Measurements from ENCODE around the gene RBM38.

RBM38 gene

GRCh38 chr20:57437672-57438330, 46.6 kb downstream of the RBM38 start:
- DNase-seq (ENCODE audit: low spot score) = no peak

- no peak for DNase-seq (ENCODE audit: low spot score)
Observed at GRCh38 chr20:57438552-57438951, 47.4 kb downstream of the RBM38 start.

DNA sequence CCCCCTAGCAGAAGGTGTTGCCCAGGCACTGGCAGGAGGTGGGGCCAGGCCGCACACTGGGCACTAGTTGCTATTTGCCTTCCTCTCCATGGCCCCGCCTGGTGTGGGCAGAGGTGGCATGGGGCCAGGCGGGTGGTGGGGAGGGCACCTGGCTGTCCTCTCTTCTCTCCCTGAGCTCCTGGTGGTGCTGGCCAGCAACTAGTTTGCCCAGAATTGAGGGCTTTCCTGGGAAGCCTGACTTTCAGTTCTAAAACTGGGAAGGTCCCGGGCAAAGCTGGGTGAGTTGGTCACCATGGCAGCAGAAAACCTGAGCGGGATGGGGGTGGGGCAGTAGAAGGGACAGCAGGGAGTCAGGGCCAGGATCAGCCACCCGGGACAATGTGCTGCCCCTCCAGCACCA, 48.2 kb downstream of the RBM38 start:
- no peak for DNase-seq (ENCODE audit: low spot score)

DNA sequence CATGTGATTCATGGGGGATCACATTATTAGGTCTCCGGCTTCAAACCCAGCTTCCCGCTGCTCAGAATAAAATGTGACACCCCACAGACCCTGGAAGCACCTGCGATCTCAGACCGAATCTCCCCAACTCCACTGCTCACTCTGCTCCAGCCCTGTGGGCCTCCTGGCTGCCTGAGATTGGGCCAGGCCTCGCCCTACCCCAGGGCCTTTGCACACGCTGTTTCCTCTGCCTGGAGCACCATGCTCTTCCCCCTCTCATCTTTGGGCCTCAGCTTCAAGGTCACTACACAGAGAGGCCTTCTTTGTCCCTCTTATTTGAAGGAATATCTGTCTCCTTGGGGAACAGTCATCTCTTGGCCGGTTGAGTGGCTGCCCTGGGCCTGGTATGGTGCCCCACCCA, 48.8 kb downstream of the RBM38 start:
- DNase-seq (ENCODE audit: low spot score) = no peak

- no peak for DNase-seq (ENCODE audit: low spot score)
Observed at GRCh38 chr20:57440678-57441509, 49.7 kb downstream of the RBM38 start.

- no peak for DNase-seq (ENCODE audit: low spot score)
Observed at GRCh38 chr20:57441510-57442154, 50.4 kb downstream of the RBM38 start.

- no peak for DNase-seq (ENCODE audit: low spot score)
Observed at GRCh38 chr20:57442158-57442887, 51.1 kb downstream of the RBM38 start.

GRCh38 chr20:57442888-57443239, 51.7 kb downstream of the RBM38 start:
- no peak for DNase-seq (ENCODE audit: low spot score)

DNA sequence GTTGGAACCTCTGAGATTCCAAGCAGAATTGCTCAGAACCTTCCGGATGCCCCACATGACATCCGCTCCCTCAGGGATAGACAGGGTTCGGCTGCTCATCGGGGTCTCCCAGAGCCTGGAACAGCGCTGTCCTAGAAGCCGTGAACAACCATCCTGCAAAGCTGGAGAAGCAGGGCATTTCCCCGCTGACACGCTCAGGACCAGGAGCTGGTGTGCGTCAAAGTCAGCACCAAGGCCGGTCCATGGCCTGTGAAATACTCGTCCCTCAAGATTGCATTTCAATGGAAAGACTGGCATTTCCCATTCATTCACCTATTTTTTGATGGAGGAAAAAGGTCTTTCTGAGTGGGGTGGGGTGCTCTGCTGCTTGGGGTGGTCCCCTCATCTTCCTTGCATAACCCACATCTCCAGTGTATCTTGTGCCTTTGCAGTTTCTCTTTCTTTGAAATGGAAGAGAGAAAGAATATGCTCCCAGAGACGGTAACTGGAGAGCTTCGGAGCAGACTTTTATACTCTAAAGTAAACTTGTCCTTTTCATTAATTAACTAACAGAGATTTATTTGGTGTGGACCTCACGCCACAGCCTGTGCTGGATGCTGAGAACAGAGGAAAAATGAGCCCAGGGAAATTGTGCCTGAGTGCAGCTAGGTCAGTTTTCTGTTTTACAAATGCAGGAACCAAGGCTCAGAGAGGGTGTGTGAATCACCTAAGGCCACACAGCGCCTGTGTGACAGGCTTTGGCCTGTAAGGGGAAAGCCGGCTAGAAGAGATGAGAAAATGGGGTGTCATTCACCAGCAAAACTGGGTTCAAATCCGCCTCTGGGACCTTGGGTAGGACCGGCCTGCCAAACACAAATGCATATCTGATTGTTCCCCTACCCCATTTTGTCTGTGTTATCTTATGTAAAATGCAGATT, 52.4 kb downstream of the RBM38 start:
- DNase-seq (ENCODE audit: low spot score) = no peak

DNA sequence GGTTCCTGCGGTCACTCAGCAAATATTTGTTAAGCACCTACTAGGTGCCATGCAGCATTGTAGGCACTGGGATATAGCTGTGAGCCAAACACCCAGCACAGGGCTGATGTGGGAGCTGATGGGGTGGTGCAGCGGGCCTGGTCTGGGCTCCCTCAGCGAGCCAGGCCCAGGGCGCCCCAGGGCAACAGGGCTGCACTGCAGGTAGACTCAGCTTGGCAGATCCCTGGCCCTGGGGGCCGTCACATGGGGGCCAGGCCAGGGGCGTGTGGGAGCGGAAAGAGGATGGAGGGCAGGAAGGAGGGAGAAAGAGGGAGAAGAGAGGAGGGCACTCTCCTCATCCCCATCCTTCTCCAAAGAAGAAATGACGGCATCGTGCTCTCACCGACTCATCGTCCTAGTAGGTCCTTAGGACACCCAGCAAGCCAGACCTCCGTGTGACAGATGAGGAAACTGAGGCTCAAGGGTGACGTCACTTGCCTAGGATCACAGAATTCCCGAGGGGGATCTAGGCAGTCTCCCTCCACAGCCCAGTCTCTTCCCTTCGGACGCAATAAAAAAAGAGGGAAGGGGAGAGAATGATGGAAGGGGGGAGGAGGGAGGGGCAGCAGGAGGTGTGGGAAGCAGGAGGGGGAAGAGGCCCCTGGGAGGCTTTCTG, 53.3 kb downstream of the RBM38 start:
- DNase-seq (ENCODE audit: low spot score) = no peak

DNA sequence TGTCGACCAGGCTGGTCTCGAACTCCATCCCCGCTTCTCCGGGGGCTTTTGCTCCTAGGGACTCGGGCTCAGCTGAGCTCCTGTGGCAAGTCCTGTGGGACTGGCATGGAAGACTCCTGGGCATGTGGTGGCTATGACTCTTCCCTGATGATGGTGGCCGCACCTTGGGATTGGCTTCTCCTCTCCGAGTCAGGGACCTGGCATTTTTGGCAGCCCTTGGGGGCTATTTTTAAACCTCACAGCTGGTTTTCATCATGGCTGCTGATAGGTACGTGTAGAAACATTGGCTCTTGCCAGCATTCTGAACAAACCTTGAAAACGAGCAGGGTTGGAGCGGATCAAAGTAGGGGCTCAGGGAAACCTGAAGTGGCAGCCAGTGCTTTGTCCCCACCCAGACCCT, 54.1 kb downstream of the RBM38 start:
- no peak for DNase-seq (ENCODE audit: low spot score)

DNA sequence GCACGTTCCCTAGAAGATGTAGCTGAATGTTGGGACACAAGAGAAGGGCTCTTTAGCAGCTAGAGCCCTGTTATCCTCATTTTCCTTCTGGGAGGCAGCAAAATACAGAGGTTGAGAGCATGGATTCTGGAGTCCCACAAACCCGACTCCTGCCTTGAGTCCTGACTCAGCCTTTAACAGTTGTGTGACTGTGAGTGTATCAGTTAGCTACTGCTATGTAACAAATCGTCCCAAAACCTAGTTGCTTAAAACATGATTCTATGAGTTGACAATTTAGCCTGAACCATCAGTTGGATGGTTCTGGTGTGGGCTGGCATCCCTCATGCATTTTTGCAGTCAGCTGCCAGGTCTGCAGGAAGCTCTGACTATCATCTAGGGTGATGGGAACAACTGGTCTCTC, 54.6 kb downstream of the RBM38 start:
- no peak for DNase-seq (ENCODE audit: low spot score)

DNA sequence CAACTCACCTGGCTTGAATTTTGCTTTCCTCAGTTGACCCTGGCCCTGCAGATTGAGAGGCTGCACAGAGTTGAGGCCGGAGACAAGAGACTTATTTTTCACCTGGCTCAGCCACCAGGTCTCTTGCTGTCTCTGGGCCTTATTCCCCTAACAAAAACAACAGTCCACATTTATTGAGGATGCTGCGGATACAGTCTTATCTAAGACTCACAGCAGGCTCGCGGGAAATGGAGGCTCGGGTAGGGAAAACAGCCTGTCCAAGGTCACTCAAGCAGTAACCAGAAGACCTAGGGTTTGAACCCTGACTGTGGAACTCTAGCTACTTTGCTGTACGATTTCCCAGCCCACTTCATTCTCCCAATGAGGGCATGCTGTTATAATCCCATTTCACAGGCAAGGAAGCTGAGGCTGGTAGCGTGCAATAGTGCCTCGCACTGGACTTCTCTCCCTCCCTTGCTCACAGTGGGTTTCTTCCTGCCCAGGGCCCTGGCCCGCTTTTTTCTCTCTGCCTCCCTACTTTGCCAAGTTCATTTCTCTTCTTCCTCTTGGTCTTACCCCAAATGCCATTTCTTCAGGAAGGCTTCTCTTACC, 57.7 kb downstream of the RBM38 start:
- DNase-seq (ENCODE audit: low spot score) = no peak

DNA sequence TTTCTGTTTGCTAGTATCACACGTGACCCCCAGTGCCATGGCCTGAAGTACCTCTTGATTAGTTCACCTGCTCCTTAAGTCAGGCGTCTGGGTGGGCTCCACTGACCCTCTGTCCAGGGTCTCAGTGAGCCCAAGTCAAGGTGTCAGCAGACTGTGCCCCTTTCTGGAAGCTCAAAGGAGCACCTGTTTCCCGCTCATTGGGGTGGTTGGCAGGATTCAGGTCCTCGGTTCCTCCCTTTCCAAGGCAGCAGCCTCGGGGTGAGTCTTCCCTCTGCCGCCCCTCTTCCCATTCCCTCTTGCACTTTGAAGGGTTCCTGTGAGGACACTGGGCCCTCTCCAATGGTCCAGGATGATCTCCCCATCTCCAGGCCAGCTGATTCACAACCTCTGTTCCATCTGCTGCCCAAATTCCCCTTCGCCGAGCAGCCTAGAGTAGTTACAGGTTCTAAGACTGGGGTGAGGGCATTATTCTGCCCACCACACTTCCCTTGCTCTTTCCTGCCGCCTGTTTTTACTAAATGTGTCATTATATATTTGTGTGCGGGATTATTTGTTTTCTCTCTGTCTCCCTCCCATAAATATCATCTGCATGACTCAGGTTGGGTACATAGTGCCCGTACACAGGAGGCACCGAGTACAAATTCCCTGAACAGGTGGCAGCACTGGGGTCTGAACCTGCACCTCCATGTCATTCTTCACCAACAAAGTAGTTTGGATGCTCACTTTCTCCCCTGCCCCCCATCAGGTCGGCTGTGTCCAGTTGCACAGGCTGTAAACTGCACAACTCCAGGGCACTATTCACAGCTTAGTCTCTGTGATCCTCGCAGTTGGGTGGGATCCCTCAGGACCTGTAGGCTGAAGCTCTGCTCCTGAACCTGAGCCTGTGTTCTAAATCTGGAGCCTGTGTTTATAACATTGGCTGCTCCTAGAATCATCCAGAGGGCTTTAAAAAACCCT, 58.5 kb downstream of the RBM38 start:
- no peak for DNase-seq (ENCODE audit: low spot score)

- DNase-seq (ENCODE audit: low spot score) = peak; percentile 78
Observed at GRCh38 chr20:57450419-57450818, 59.2 kb downstream of the RBM38 start.

- peak; percentile 51 for DNase-seq (ENCODE audit: low spot score)
Observed at GRCh38 chr20:57450931-57451330, 59.7 kb downstream of the RBM38 start.

DNA sequence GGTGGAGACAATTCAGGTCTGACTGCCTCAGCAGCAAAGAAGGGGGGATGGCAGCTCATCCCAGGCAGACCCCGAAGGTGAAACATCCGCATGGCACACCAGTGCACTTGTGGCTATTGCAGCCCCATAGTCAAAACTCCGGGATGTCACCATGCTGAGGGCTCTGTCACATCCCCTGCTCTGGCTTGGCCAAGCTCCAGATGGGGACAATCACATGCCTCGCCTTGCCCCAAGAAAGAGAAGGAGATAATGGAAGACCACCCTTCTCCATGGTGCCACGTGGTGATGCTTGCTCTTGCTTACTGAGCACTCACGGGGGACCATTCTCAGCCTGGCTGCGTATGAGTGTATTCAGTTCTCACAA, 60.2 kb downstream of the RBM38 start:
- DNase-seq (ENCODE audit: low spot score) = no peak

GRCh38 chr20:57451795-57452661, 60.8 kb downstream of the RBM38 start:
- DNase-seq (ENCODE audit: low spot score) = peak; percentile 52
